Activated CD8-positive, alpha-beta memory T cell treated with anti-CD3 and anti-CD28 coated beads, Interleukin-2, amount 50 U/mL, for 4 hours (primary cell): Measurements from ENCODE around the gene MPND.

Source experiments
- DNase-seq: peaks from one replicate; pipeline ENCODE4 v3.0.0-alpha.2; 2020

The MPND gene

GRCh38 chr19:4368128-4368820 lies 24.9 kb downstream of the MPND start:
- no peak for DNase-seq

- peak; percentile 57 for DNase-seq
Observed at GRCh38 chr19:4369109-4369887, 25.9 kb downstream of the MPND start.

- DNase-seq = peak; percentile 79
Observed at GRCh38 chr19:4369888-4370260, 26.5 kb downstream of the MPND start.

GRCh38 chr19:4370418-4371041 lies 27.2 kb downstream of the MPND start:
- no peak for DNase-seq

GRCh38 chr19:4371247-4372164 lies 28.1 kb downstream of the MPND start:
- no peak for DNase-seq

- no peak for DNase-seq
Observed at GRCh38 chr19:4372165-4373012, 29.0 kb downstream of the MPND start.

GRCh38 chr19:4373013-4373367 lies 29.6 kb downstream of the MPND start:
- DNase-seq = no peak

GRCh38 chr19:4373601-4374497 lies 30.5 kb downstream of the MPND start:
- DNase-seq = no peak

GRCh38 chr19:4374498-4375163 lies 31.3 kb downstream of the MPND start:
- DNase-seq = no peak

- DNase-seq = no peak
Observed at GRCh38 chr19:4375164-4376027, 32.0 kb downstream of the MPND start.

- DNase-seq = no peak
Observed at GRCh38 chr19:4376028-4376670, 32.8 kb downstream of the MPND start.

GRCh38 chr19:4376671-4376990 lies 33.3 kb downstream of the MPND start:
- no peak for DNase-seq

- no peak for DNase-seq
Observed at GRCh38 chr19:4376991-4377781, 33.8 kb downstream of the MPND start.

- DNase-seq = no peak
Observed at GRCh38 chr19:4378886-4379285, 35.5 kb downstream of the MPND start.

GRCh38 chr19:4379383-4380253 lies 36.3 kb downstream of the MPND start:
- no peak for DNase-seq

GRCh38 chr19:4380254-4380727 lies 36.9 kb downstream of the MPND start:
- peak; percentile 60 for DNase-seq
